NCI-H2081 (cell line): Measurements from ENCODE around the gene SNX18.

ENCODE experiments used
- DNase-seq, 2 experiments: peaks; one replicate each; lab custom pipeline; 2025; lab: John Stamatoyannopoulos, UW

Gene SNX18

GRCh38 chr5:54580997-54581811, 63.6 kb downstream of the SNX18 start:
- DNase-seq = no peak

- no peak for DNase-seq
Measured at GRCh38 chr5:54581831-54582548, 64.4 kb downstream of the SNX18 start.

GRCh38 chr5:54586336-54586735, 68.8 kb downstream of the SNX18 start:
- no peak for DNase-seq

GRCh38 chr5:54589786-54590185, 72.2 kb downstream of the SNX18 start:
- DNase-seq = no peak

GRCh38 chr5:54590824-54591223, 73.3 kb downstream of the SNX18 start:
- no peak for DNase-seq

- no peak for DNase-seq
Measured at GRCh38 chr5:54593779-54594178, 76.2 kb downstream of the SNX18 start.

- no peak for DNase-seq
Measured at GRCh38 chr5:54594181-54594580, 76.6 kb downstream of the SNX18 start.

GRCh38 chr5:54595721-54596120, 78.2 kb downstream of the SNX18 start:
- no peak for DNase-seq
